NCI-H1092 (cell line): ENCODE measurements around the gene CT45A3.
"Not testable (repeated sequence)": the region's sequence is repeated elsewhere in the genome, so short reads cannot be mapped to it uniquely, and the experiment has no call there.

ENCODE experiments used
- DNase-seq: peaks from one replicate; lab custom pipeline; 2025; lab: John Stamatoyannopoulos, UW

The CT45A3 gene

GRCh38 chrX:135768091-135768490 is at the start of gene CT45A3:
CT45A3 (minus strand) TSS chrX:135768191; CDS start chrX:135764444, 3,747 bp downstream.
- not testable (repeated sequence) for DNase-seq

- not testable (repeated sequence) for DNase-seq
Observed at GRCh38 chrX:135802687-135803086, 34.7 kb upstream of the CT45A3 start, which contains the start of gene CT45A6. CT45A6 (minus strand) TSS chrX:135802787; CDS start chrX:135798993, 3,794 bp downstream.

- DNase-seq: not testable (repeated sequence)
Observed at GRCh38 chrX:135785403-135785802, 17.4 kb upstream of the CT45A3 start, which contains the start of gene CT45A5. CT45A5 (minus strand) TSS chrX:135785503; CDS start chrX:135781729, 3,774 bp downstream.

GRCh38 chrX:135744739-135745138 is 23.3 kb downstream of the CT45A3 start:
- not testable (repeated sequence) for DNase-seq

- DNase-seq: no peak
Observed at GRCh38 chrX:135741192-135741715, 26.7 kb downstream of the CT45A3 start.

GRCh38 chrX:135740681-135741149 is 27.3 kb downstream of the CT45A3 start:
- DNase-seq: no peak

GRCh38 chrX:135737366-135738071 is 30.5 kb downstream of the CT45A3 start:
- no peak for DNase-seq

- not testable (repeated sequence) for DNase-seq
Observed at GRCh38 chrX:135734666-135735065, 33.3 kb downstream of the CT45A3 start.

- DNase-seq: no peak
Observed at GRCh38 chrX:135713795-135714194, 54.2 kb downstream of the CT45A3 start.

GRCh38 chrX:135713183-135713689 is 54.8 kb downstream of the CT45A3 start, which contains the start of gene CT45A1:
CT45A1 (plus strand) TSS chrX:135713639; CDS start chrX:135718941, 5,302 bp downstream.
- DNase-seq: not testable (repeated sequence)
